K562 (cell line): ENCODE data around the gene STX1B.

ENCODE experiments used
- EP300 ChIP-seq: IDR thresholded peaks from 2 replicates; pipeline ENCODE4 v1.6.1; 2012; ENCODE audit warnings: low read length, improper control_type of control experiment
- GATAD2B ChIP-seq: fragments of 450-650 bp; IDR thresholded peaks from 2 replicates; pipeline ENCODE4 v1.6.1; 2017; ENCODE audit warnings: mild to moderate bottlenecking, borderline replicate concordance
- HDGF ChIP-seq: fragments of 450-650 bp; IDR thresholded peaks from 2 replicates; pipeline ENCODE4 v1.6.1; 2016
- PHB2 ChIP-seq: fragments of 450-650 bp; IDR thresholded peaks from 2 replicates; pipeline ENCODE4 v1.6.1; 2017; ENCODE audit warnings: low read depth
- POLR2AphosphoS5 ChIP-seq: IDR thresholded peaks from 2 replicates; pipeline ENCODE4 v1.6.1; 2011; ENCODE audit warnings: mild to moderate bottlenecking, low read depth, low read length, moderate library complexity; ENCODE audit not compliant: control insufficient read depth, insufficient read depth
- TF ChIP-seq, protein P1 (sequence below), 3 experiments: IDR thresholded peaks in 2 of 3; conservative IDR thresholded peaks in 1 of 3; 2 replicates each; pipeline ENCODE4 v1.5.1; 2011 to 2012; ENCODE audit warnings: low read length in 3 of 3, mild to moderate bottlenecking in 3 of 3, control low read depth in 2 of 3, improper control_type of control experiment in 1 of 3, inconsistent platforms in 1 of 3, low read depth in 1 of 3, mixed read lengths in 1 of 3, moderate library complexity in 1 of 3; ENCODE audit not compliant: insufficient read depth in 2 of 3
- TF ChIP-seq, protein P2 (sequence below), 2 experiments: fragments of 450-650 bp in 1 of 2; sonication (generic) in 1 of 2; formaldehyde crosslinking in 1 of 2; IDR thresholded peaks in 1 of 2; conservative IDR thresholded peaks in 1 of 2; 2 replicates each; pipeline versions ENCODE4 v1.6.1 to v1.8.1; 2016 to 2023; ENCODE audit warnings: mild to moderate bottlenecking in 2 of 2, moderate library complexity in 2 of 2, inconsistent platforms in 1 of 2, missing genetic modification reagents in 1 of 2
- TF ChIP-seq, protein P3 (sequence below): sonication (generic); formaldehyde crosslinking; IDR thresholded peaks from 2 replicates; pipeline ENCODE4 v1.8.0; 2022; ENCODE audit warnings: mild to moderate bottlenecking, low read depth, missing genetic modification reagents

DNA sequence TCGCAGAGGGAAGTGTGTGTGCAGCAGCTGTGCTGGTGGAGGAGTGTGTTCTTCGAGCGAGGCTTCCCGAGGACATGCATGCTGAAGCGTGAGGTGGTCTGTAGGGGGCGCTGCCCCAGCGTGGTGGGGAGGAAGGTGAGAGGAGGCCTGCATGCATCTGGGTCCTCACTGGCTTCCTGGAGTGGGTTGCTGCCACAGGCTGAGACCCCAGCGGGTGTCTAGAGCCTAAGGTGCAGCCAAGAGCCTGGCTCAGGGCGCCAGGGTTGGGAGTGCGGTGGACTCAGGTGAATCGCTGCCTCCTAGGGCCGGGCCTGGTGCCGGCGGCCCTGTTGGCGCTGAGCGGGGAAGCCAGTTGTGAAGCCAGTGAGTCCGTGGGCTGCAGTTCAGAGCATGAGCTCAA is 32.9 kb downstream of the STX1B start:
- TF ChIP-seq, protein P1, sequence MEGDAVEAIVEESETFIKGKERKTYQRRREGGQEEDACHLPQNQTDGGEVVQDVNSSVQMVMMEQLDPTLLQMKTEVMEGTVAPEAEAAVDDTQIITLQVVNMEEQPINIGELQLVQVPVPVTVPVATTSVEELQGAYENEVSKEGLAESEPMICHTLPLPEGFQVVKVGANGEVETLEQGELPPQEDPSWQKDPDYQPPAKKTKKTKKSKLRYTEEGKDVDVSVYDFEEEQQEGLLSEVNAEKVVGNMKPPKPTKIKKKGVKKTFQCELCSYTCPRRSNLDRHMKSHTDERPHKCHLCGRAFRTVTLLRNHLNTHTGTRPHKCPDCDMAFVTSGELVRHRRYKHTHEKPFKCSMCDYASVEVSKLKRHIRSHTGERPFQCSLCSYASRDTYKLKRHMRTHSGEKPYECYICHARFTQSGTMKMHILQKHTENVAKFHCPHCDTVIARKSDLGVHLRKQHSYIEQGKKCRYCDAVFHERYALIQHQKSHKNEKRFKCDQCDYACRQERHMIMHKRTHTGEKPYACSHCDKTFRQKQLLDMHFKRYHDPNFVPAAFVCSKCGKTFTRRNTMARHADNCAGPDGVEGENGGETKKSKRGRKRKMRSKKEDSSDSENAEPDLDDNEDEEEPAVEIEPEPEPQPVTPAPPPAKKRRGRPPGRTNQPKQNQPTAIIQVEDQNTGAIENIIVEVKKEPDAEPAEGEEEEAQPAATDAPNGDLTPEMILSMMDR (IDR thresholded peaks at IDR 0.05 in 2 of 3, conservative IDR thresholded peaks at IDR 0.05 in 1 of 3; ENCODE audit: insufficient read depth in 2 of 3, low read depth in 1 of 3, low read length in 3 of 3): peak; percentile 61 to 74 (median 64)
- TF ChIP-seq PHB2: no peak
- TF ChIP-seq, protein P2, sequence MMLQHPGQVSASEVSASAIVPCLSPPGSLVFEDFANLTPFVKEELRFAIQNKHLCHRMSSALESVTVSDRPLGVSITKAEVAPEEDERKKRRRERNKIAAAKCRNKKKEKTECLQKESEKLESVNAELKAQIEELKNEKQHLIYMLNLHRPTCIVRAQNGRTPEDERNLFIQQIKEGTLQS (IDR thresholded peaks at IDR 0.05): peak; percentile 51
- TF ChIP-seq, protein P2 (CRISPR knock-in tag; conservative IDR thresholded peaks at IDR 0.05): no peak
- TF ChIP-seq, protein P3, sequence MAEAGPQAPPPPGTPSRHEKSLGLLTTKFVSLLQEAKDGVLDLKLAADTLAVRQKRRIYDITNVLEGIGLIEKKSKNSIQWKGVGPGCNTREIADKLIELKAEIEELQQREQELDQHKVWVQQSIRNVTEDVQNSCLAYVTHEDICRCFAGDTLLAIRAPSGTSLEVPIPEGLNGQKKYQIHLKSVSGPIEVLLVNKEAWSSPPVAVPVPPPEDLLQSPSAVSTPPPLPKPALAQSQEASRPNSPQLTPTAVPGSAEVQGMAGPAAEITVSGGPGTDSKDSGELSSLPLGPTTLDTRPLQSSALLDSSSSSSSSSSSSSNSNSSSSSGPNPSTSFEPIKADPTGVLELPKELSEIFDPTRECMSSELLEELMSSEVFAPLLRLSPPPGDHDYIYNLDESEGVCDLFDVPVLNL (CRISPR knock-in tag): no peak
- no peak for TF ChIP-seq GATAD2B
- no peak for TF ChIP-seq POLR2AphosphoS5
- no peak for TF ChIP-seq EP300
- TF ChIP-seq HDGF: no peak
